Body of pancreas (tissue), 4 donors: ENCODE measurements around the gene TBPL2. TPM values are rescaled to one million over a fixed set of nuclear protein-coding genes. Genes with fewer than 3 reads are reported as not detected.

Source experiments
- ATAC-seq: fragments of 150-250 bp; one replicate; pipeline ENCODE4 v1.9.1; 2016
- DNase-seq, 4 donors: peaks; one replicate each; pipeline ENCODE4 v3.0.0-alpha.2; 2019
- H3K27ac ChIP-seq, 4 donors: fragments of 200-600 bp; sonication (generic); 1 replicate in 3 of 4; 2 replicates in 1 of 4; pipeline versions ENCODE4 v1.5.1 to v1.6.1; 2016 to 2019; ENCODE audit warnings: mild to moderate bottlenecking in 1 of 4, mixed read lengths in 1 of 4, moderate library complexity in 1 of 4
- H3K27me3 ChIP-seq, 2 donors: fragments of 200-600 bp; sonication (generic); one replicate each; pipeline ENCODE4 v1.6.0; 2016; ENCODE audit warnings: mild to moderate bottlenecking in 1 of 2
- H3K36me3 ChIP-seq, 2 donors: fragments of 200-600 bp; sonication (generic); replicated peaks in 1 of 2; 2 replicates each; pipeline ENCODE4 v1.5.1; 2016; ENCODE audit warnings: low read depth in 2 of 2; ENCODE audit not compliant: insufficient read depth in 1 of 2
- H3K4me1 ChIP-seq: fragments of 200-600 bp; sonication (generic); one replicate; pipeline ENCODE4 v1.6.0; 2016
- H3K4me3 ChIP-seq, 2 donors: fragments of 200-600 bp; sonication (generic); 1 replicate in 1 of 2; 2 replicates in 1 of 2; pipeline ENCODE4 v1.5.1; 2016 to 2019
- H3K9me3 ChIP-seq, 3 donors: fragments of 200-600 bp; sonication (generic); 1 replicate in 2 of 3; 2 replicates in 1 of 3; pipeline ENCODE4 v1.5.1; 2016
- CTCF ChIP-seq, 7 experiments: fragments of 450-650 bp in 4 of 7; fragments of 200-600 bp in 3 of 7; sonication (generic) in 3 of 7; IDR thresholded peaks; one replicate each; pipeline ENCODE4 v1.5.1; 2016 to 2019; ENCODE audit warnings: antibody characterized with exemption in 7 of 7
- POLR2A ChIP-seq, 3 donors: fragments of 450-650 bp; IDR thresholded peaks; one replicate each; pipeline ENCODE4 v1.6.1; 2016; ENCODE audit warnings: antibody characterized with exemption in 3 of 3, mild to moderate bottlenecking in 2 of 3
- WGBS, 2 donors: methylation state at CpG; one replicate each; pipeline ENCODE4 v1.1.5; 2017; 5-methylcytosine and 5-hydroxymethylcytosine counted together
- intact Hi-C: fragments of 100-400 bp; cut with DNase I; formaldehyde crosslinking; loops from one replicate; pipeline ENCODE4 v1.15.1; 2023
- total RNA-seq, 2 donors: library from RNA; depleted of rRNA; stranded (reverse); fragments of >200 nt; gene quantifications; one replicate each; pipeline ENCODE4 v1.1.0, GENCODE V29; 2016

The TBPL2 gene
- total RNA-seq, 2 donors from 2014 or later: not detected

GRCh38 chr14:55373784-55374705, 66.4 kb downstream of the TBPL2 start:
- 75 to 95% methylated on average over 5 of the region's 5 CpGs for WGBS, 2 donors
- ATAC-seq (no peak), DNase-seq (no peak)
- Histone ChIP-seq H3K27me3 (no peaks in the 10 kb centered on the region), H3K27ac (no peak overlapping the region), H3K4me1 (no peaks in the 10 kb centered on the region), H3K36me3 (peaks cover 0 to 9% of the 10 kb centered on the region in 2 donors), H3K4me3 (no peak overlapping the region), H3K9me3 (no peaks in the 10 kb centered on the region)
- intact Hi-C loops: no loop called here
- TF ChIP-seq POLR2A (IDR thresholded peaks at IDR 0.05) (no peak), CTCF (IDR thresholded peaks at IDR 0.05) (no peak)

GRCh38 chr14:55372825-55373224, 67.6 kb downstream of the TBPL2 start:
- Histone ChIP-seq H3K9me3 (no peaks in the 10 kb centered on the region), H3K36me3 (peaks cover 0 to 7% of the 10 kb centered on the region in 2 donors), H3K4me3 (no peak overlapping the region), H3K4me1 (no peaks in the 10 kb centered on the region), H3K27ac (no peak overlapping the region), H3K27me3 (no peaks in the 10 kb centered on the region)
- 99 to 100% methylated on average over 7 of the region's 7 CpGs for WGBS, 2 donors
- TF ChIP-seq CTCF (IDR thresholded peaks at IDR 0.05) (no peak), POLR2A (IDR thresholded peaks at IDR 0.05) (no peak)
- DNase-seq: no peak
- no peak for ATAC-seq
- intact Hi-C loops: no loop called here

GRCh38 chr14:55372423-55372822, 68.0 kb downstream of the TBPL2 start:
- H3K36me3 ChIP-seq: peaks cover 0 to 7% of the 10 kb centered on the region in 2 donors
- 94 to 100% methylated on average over 1 of the region's 1 CpG for WGBS, 2 donors
- ATAC-seq (no peak), DNase-seq (no peak)
- H3K27me3 ChIP-seq: no peaks in the 10 kb centered on the region
- H3K4me1 ChIP-seq: no peaks in the 10 kb centered on the region
- no peaks in the 10 kb centered on the region for H3K9me3 ChIP-seq
- no peak for TF ChIP-seq CTCF (IDR thresholded peaks at IDR 0.05)
- no peak overlapping the region for H3K27ac ChIP-seq
- no peak overlapping the region for H3K4me3 ChIP-seq
- intact Hi-C loops: no loop called here

DNA sequence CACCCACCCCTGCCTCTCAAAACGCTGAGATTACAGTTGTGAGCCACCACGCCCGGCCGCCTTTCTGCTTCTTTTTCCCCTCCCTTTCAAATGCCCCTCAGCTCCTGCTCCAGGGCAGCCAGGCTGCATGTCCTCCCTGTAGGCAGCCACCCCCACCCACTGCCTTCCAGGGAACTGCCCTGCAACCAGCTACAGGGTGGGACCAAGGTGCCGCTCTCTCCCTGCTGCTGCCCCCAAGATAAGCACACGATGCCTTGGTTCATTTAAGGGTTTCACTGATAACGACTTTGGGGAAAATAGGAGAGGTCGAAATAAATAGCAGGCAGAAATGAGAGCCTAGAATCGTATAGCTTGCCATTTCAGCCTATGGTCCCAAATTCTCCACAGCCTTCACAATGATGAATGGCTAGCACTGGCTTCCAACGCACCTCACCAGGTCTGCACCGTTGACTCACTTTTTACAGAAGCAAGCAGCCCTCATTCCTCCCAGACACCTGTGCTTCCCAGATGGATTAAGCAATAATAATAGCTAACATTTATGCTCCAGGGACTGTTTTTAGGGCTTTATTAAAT, 69.4 kb downstream of the TBPL2 start:
- Histone ChIP-seq H3K36me3 (peaks cover 0 to 2% of the 10 kb centered on the region in 2 donors), H3K27ac (no peak overlapping the region), H3K27me3 (no peaks in the 10 kb centered on the region), H3K4me1 (no peaks in the 10 kb centered on the region), H3K4me3 (no peak overlapping the region), H3K9me3 (no peaks in the 10 kb centered on the region)
- WGBS, 2 donors: 82 to 88% methylated on average over 11 of the region's 11 CpGs
- TF ChIP-seq POLR2A (IDR thresholded peaks at IDR 0.05) (no peak), CTCF (IDR thresholded peaks at IDR 0.05) (no peak)
- DNase-seq (no peak), ATAC-seq (no peak)
- intact Hi-C loops: no loop called here
